Stimulated activated CD4-positive, alpha-beta T cell treated with anti-CD3 and anti-CD28 coated beads, Interleukin-4, amount 100 ng/mL, for 1 hour (primary cell): Measurements from ENCODE around the gene FN3KRP.
"Not testable (repeated sequence)": the region's sequence is repeated elsewhere in the genome, so short reads cannot be mapped to it uniquely, and the experiment has no call there.

Experiments used
- DNase-seq: peaks from one replicate; pipeline ENCODE4 v3.0.0-alpha.2; 2020

Gene FN3KRP

GRCh38 chr17:82709676-82710498 lies 6.6 kb upstream of the FN3KRP start:
- DNase-seq, result no peak

DNA sequence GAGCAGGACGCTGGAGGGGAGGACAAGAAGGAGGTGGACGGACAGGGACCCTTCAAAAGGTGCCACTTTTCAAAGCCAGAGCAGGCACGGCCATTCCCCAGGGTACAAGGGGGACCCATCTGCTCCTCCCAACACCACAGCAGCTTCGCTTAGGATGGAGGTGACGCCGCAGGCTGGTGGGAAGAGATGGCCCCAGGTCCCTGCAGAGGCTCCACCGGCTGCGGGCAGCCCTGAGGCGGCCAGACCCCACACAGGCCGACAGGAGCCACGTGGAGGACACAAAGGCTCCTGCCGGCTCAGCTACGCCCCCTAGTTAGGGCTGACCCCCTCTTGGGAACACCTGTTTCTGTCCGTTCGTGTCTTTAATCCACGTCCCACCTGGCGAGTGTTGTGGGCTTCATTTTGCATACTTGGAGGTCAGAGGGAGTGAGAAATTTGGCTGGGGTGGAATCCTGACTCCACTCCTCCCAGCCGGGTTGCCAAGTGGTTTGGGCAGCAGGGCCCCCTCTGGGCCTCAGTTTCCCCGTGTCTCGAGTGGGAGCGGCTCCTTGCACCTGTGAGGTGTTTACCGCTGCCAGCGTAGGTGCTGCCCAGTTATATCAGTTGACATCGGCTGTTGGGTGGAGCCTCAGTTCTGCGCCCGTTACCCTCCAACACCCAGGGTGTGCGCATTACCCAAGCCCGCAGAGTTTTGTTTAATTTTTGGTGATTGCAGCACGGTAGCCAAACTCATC lies 5.8 kb upstream of the FN3KRP start:
- no peak for DNase-seq

DNA sequence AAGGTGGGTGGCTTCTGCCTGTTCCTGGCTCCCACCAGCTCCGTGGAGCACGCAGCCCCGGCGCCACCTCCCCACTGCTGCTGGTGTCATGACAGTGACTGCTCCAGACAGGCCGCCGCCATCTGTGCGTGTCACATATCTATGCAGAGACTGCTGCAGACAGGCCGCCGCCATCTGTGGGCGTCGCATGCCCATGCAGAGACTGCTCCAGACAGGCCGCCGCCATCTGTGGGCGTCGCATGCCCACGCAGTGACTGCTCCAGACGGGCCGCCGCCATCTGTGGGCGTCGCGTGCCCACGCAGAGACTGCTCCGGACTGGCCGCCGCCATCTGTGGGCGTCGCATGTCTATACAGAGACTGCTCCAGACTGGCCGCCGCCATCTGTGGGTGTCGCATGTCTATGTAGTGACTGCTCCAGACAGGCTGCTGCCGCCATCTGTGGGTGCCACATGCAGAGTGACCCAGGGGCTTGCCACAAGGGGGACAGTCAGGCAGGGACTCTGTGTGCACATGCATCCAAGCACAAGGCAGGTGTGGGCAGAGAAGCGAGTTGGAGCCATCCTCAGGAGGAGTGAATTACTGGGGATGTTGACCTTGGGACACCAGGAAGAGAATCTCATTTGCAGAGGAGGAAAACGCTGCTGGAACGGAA lies 3.3 kb upstream of the FN3KRP start:
- DNase-seq, result no peak

- DNase-seq, result no peak
These were observed 2.6 kb downstream of the FN3KRP start for GRCh38 chr17:82718986-82719685.

- DNase-seq, result no peak
These were observed 3.7 kb downstream of the FN3KRP start for GRCh38 chr17:82720204-82720603.

DNA sequence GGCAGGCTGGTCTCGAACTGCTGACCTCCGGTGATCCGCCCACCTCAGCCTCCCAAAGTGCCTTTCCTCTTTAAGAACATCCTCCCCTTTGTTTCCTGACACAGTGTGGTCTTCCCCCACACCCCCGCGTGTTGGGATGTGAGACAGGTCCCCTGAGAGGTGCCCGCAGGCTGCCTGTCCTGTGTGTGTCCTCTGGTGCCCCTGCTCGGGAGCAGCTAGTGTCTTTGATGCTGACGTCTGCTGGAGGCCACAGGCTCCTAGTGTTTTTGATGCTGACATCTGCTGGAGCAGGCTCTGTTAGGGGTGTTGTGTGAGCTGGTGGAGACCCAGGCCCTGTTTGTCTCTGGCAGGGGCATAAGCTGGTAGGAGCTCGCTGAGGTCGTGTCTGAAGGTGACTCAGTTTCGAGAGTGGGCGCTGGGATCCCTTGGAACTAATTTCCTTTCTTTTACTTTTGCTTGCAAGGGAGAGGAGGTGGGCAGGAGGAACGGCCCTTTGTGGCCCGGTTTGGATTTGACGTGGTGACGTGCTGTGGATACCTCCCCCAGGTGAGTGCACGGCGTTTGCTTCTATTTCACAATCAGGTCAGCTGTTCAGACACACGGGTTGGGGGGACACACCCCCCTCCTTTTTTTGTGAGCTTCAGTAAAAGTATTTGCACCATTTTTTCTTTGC lies 6.0 kb downstream of the FN3KRP start:
- DNase-seq, result no peak

DNA sequence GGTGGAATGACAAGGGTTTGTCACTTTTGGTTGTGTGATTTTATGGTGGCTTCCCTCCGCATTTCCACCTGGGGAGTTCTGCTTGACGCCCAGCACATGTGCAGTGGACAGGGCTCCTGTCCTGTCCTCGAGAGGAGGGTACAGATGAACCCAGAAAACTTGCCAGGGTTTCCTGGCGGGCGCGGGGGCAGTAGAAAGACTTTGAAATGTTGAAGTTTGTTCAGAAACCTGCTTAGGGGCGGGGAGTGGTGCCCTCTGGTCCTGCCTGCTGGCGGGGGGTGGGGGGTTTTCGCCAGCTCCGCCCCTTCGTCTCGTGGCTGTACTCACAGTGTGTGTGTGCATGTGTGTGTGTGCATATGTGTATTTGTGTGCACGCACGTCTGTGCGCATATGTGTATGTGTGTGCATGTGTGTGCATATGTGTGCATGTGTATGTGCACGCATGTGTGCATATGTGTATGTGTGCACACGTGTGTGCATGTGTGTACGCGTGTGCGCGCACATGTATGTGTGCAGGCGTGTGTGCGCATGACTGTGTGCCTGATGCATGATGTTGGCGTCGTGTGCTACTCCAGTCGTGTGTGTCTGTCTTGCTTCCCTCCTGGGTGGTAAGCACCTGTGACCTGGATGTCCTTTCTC lies 6.8 kb downstream of the FN3KRP start:
- no peak for DNase-seq

- no peak for DNase-seq
These were observed 9.9 kb downstream of the FN3KRP start for GRCh38 chr17:82726427-82726826.

GRCh38 chr17:82729479-82730260 lies 13.2 kb downstream of the FN3KRP start:
- no peak for DNase-seq

DNA sequence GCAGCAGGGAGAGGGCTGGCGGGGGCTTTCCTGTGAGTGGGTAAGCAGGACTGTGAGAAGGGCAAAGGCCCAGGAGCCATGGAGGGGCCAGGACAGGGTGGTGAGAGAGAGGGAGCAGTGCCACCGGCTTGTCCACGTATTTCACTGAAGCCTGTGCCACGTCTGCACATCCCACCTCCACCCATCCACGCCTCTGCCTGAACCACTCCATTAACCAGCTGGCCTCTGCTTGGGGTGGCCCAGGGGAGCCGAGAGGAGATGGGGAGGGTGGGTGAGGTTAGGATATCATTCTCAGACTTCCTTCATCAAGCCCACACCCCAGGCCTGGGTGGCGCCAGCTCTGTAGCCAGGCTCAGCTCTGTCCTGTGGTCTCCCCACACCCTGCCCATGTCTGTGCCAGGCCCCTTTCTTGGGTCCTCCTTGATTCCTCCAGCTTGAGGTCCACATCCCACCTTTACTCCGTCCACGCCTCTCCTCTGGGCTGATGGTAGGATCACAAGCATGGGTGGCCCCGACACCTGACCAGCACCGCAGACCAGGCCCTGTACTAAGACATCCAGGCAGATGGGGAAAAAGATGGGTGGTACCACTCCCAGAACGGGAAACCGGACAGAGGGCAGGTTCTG lies 15.7 kb downstream of the FN3KRP start:
- no peak for DNase-seq

DNA sequence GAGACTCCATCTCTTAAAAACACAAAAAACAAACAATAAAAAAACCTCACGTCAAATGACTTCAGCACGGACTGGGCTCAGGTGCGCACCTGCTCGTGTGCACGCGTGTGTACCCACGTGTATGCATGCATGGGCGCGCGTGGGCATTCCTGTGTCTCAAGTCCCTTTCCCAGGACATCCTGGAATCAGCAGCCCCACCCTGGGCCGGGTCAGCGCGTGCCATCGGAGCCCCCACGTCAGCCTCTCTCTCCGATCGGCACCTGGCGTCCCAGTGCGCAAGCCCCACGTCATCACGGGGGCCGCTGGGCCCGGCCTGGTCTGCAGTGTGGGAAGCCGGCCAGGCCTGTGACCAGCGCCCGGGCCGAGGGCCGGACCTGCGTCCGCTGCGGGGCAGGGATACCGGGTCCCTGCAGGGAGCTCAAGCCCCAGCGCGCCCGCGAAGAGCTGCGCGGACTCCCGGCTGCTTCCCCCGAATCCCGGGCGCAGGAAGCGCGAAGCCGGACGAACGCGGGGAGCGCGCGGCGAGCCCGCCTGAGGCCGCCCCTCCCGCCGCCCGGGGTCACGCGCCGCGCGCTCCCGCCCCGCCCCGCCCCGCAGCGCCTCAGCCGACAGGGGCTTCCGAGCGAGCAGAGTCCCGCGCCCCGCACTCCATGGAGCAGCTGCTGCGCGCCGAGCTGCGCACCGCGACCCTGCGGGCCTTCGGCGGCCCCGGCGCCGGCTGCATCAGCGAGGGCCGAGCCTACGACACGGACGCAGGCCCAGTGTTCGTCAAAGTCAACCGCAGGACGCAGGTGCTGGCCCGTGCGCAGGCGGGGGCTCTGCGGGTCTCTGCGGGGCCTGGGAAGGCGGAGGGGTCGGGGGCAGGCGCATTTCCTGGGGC lies 18.7 kb downstream of the FN3KRP start, which contains the start of gene FN3K:
Gene FN3K (plus strand): TSS at position 629 of the 880 bp plus-strand sequence. CDS start 22 bp downstream, at position 651.
- DNase-seq, result peak; percentile 33

GRCh38 chr17:82736511-82737185 lies 20.1 kb downstream of the FN3KRP start:
- DNase-seq, result no peak

- DNase-seq, result no peak
These were observed 21.7 kb downstream of the FN3KRP start for GRCh38 chr17:82737967-82738877.

DNA sequence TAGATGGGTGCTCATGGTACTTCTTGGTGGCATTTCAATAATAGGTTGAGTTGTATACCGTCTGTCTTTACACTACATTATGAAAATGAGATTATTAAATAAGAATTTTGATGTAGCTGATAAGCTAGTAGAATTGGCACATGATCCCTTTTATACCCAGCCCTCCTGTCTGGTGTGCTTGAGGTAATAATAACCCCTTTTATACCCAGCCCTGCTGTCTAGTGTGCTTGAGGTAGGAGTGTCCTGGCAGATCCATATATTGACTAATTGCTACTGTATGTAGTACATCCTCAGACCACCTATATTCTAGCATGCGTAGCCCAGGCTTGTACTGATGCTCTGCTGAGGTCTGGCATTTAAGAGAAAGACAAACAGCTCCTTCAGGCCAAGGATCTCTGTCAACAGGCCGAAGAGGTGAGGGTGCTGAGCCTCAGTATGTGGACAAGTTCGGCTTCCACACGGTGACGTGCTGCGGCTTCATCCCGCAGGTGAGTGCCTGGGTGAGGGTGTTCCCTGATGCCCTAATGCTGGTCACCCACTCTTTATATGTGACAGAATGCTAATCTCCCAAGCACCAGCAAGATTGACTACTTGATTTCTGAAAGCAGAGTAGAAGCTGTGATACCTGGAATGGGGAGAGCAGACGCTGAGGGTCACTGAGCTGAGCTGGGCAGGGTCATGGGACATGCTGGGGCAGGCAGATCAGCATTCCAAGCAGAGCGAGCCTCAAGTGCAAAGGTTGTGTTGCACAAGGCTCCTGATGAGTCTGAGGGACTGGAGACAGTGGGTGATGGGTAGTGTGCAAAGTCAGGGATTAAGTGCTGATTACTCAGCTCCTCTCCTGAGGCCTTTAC lies 24.6 kb downstream of the FN3KRP start:
- no peak for DNase-seq

GRCh38 chr17:82743344-82744219 lies 27.1 kb downstream of the FN3KRP start:
- no peak for DNase-seq

DNA sequence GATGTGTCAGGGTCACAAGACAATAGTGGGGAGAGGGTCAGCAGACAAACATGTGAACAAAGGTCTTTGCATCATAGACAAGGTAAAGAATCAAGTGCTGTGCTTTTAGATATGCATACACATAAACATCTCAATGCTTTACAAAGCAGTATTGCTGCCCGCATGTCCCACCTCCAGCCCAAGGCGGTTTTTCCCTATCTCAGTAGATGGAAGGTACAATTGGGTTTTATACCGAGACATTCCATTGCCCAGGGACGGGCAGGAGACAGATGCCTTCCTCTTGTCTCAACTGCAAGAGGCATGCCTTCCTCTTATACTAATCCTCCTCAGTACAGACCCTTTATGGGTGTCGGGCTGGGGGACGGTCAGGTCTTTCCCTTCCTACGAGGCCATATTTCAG lies 28.2 kb downstream of the FN3KRP start:
- not testable (repeated sequence) for DNase-seq
